NCI-H774 (cell line): Measurements from ENCODE around the gene NEDD4L.

Experiments
- DNase-seq: peaks from one replicate; lab custom pipeline; 2025; lab: John Stamatoyannopoulos, UW

NEDD4L gene

DNA sequence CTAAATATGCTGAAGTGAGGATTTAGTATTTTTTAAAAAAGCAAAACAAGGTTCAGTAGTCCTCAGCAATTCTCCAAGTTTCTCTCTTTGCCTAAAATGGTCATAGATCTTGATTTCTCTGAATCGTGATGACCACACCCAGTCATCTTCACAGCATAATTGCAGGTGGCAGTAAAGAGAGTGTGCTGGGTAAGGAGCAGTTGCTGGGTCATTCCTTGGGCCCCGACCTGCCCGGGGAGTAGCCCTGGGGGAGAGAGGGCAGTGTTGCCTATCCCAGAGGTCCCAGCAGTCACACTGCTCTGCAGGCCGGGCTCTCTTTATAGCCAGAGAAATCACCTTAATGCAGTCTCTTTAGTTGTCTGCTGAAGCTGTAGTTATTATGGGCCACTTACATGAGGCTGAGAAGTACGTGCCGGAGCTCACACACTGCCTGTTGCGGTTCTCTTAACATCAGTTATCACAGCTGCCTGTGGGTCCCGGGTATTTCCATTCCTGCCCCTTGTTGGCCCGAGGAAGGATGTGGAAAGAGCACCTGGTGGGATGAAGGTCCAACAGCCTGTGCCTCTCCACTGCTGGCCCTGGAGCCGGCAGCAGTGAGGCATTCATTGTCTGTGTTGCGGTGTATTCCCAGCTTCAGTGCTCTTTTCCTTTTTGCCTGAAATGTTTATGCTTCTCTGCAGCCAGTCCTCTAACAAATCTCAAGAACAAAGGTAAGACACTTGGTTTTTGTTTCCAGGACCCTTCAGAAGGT, 354.8 kb downstream of the NEDD4L start:
- no peak for DNase-seq

DNA sequence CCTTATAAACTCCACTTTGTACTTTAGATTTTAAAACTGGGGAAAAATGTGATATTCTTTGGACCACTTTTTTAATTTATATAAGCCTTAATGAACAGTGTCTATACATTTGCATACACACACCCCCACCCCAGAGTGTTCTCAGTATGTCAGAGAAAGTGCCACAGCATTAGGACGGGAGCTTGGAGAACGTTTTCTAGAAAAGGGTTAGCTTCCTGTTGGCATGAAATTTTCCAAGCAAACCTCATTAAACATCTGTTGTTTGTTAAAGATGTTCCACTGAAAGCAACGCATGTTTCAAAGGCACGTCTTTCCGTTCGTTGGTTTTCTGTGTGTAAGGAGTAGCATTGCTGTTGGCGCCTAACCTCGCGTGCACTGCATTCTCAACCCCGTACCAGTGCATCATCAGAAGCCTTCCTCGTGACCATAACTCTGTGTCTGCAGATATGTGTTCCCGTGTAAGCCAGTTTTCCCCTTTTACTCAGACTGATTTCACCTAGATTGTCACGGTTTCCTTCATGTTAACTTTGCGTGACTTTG, 356.4 kb downstream of the NEDD4L start:
- no peak for DNase-seq

- DNase-seq, result no peak
Measured at GRCh38 chr18:58401191-58401590, 357.2 kb downstream of the NEDD4L start.

DNA sequence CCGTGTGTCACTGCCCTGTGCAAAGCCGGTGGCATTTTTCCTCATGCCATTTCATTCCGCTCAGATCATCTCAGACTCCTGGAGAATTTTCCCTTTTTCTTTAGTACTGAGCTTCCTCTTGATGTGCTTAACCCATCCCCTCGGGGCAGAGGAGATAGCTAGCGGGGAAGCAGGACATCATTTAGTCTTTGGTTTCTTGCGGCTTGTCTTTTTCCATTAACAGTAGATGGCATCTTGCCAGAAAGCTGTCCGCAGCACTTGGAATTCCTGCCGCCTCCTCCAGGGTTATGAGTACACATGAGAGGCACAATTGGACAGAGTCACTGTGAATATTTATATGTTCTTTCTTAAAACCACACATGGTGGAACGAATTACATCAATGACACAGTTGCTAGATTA, 358.2 kb downstream of the NEDD4L start:
- no peak for DNase-seq

DNA sequence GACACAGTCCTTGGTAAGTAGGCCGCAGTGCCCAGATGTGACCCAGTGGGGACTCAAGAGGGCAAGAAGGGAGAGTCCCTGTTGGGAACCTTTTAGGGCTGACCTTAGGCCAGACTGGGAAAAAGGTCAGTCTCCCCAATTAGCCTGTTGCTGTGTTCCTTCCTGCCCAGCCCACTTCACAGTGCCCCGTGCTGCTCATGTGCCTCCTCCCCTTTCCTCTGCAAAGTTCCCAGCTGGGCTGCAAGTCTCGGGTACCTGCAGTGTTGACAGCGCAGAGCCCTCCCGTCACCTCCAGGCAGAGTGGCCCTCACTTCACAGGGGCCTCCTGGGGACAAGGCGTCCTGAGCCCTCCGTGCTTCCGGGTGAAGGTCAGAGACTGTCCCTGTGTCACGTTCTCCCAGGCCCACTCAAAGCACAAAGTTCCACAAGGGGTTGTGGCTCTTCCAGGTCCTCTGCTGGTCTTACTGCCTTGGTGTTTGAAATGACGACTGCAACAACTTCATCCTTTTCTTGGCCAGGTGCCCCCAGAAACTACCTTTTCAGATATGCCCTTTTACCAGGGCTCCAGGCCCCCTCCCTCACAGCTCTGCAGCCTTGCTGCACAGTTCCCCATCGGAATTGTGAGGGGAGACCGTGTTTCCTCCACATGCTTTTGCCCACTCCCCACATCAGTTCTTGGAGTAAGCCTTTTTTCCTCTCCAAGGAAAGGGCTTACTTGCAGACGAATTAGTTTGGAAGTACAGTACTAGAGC, 359.1 kb downstream of the NEDD4L start:
- DNase-seq, result no peak

- no peak for DNase-seq
Measured at GRCh38 chr18:58403799-58404455, 359.9 kb downstream of the NEDD4L start.

DNA sequence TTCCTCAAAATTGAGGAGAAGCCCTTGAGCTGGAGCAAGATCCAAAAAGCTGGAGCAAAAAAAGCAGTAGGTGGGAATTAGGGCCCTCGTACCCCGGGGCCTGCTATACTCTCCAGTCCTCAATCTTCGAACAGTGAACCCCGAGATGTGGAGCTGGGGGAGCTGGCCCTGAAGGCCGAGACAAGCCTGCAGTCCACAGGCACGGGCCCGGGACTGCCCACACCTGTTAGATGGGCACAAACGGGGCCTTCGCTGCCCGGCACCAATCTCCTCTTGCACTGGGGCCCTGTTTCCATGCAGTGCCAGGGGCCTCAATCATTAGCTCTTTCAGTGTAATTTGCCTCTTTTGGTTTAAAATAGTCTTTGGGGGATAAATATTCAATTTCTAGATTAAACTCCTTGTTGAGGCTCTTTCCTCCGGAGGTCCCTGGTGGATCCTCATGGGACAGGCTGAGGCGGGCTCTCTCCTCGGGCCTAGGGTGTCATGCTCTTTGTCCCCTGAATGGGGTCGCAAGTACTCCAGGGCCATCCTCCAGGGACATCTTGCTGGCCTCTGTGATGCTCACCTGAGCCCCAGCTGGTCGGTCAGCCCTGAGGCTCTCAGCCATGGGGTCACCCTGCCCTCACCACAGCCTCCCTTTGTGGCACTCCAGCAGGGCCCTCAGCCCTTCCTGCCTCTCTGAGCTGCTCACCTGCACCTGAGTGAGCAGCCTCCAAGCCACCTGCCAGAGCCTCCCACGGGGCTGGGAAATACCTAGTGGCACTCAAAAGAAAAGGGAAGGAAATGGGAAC, 361.3 kb downstream of the NEDD4L start:
- DNase-seq, result no peak

DNA sequence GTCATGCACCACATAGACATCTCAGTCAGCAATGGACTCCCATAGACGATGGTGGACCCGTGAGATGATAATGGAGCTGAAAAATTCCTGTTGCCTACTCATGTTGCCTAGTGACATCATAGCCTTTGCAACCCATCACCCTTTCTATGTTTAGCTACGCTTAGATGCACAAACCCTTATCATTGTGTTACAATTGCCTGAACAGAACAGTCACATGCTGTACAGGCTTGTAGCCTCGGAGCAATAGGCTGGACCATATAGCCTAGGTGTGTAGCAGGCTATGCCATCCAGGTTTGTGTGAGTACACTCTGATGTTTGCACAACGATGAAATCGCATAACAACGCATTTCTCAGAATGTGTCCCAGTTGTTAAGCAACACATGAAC, 363.2 kb downstream of the NEDD4L start:
- no peak for DNase-seq

GRCh38 chr18:58407649-58408407, 363.8 kb downstream of the NEDD4L start:
- DNase-seq, result no peak

- DNase-seq, result no peak
Measured at GRCh38 chr18:58408665-58409064, 364.6 kb downstream of the NEDD4L start.

GRCh38 chr18:58409802-58410445, 365.9 kb downstream of the NEDD4L start:
- DNase-seq, result no peak

DNA sequence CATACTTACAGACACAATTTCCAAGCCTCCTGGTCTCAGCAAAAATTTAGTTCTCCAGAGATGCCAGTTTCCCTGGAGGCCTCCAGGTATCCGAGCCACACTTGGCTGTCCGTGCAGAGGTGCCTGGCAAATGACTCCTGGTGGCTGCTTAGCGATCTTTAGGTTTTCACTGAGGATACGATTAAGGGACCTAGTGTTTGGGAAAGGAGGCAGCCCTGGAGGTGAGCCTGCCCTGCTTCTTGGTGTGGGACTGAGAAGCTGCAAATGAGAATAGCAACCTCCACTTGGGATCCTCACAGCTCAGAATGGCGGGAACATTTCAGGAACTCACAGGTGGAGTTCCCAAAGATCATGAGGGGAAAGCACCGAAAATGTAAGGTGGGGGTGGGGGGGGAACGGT, 367.3 kb downstream of the NEDD4L start:
- no peak for DNase-seq

- peak; percentile 26 for DNase-seq
Measured at GRCh38 chr18:58412844-58413666, 369.0 kb downstream of the NEDD4L start.

- DNase-seq, result no peak
Measured at GRCh38 chr18:58413667-58414628, 369.9 kb downstream of the NEDD4L start.

GRCh38 chr18:58416014-58416703, 372.1 kb downstream of the NEDD4L start:
- no peak for DNase-seq

- DNase-seq, result no peak
Measured at GRCh38 chr18:58416704-58417683, 373.0 kb downstream of the NEDD4L start.

DNA sequence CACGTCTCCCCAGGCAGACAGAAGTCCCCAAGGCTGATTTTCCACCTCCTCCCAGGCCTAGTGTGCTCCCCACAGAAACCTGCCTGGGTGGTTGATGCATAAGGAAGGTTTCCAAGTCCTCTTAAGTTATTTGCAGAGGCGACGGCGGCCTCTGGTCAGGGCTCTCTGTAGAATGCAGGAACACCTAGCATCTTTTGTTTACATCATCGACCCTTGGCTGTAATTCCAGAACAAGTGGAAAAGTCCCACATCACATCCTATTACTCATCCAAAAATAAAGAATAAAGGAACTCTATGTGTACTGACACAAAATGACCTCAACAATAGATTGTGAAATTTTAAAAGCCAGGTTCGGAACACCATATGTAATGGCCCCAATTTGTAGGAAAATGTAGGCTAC, 373.7 kb downstream of the NEDD4L start:
- DNase-seq, result no peak
